Measurements from ENCODE around the gene ARHGEF4. TPM values are rescaled to one million over a fixed set of nuclear protein-coding genes. Genes with fewer than 3 reads are reported as not detected.

ARHGEF4 gene
- total and polyA plus RNA-seq, 10 of the 15 experiments (the other 5 are each of a cell fraction or from before 2014, with no cell fraction given): 0.02 to 0.24 (median 0.16) TPM; not detected in 6

GRCh38 chr2:131058214-131058843 lies 221.6 kb downstream of the ARHGEF4 start (continued):
- TF ChIP-seq, protein P1, sequence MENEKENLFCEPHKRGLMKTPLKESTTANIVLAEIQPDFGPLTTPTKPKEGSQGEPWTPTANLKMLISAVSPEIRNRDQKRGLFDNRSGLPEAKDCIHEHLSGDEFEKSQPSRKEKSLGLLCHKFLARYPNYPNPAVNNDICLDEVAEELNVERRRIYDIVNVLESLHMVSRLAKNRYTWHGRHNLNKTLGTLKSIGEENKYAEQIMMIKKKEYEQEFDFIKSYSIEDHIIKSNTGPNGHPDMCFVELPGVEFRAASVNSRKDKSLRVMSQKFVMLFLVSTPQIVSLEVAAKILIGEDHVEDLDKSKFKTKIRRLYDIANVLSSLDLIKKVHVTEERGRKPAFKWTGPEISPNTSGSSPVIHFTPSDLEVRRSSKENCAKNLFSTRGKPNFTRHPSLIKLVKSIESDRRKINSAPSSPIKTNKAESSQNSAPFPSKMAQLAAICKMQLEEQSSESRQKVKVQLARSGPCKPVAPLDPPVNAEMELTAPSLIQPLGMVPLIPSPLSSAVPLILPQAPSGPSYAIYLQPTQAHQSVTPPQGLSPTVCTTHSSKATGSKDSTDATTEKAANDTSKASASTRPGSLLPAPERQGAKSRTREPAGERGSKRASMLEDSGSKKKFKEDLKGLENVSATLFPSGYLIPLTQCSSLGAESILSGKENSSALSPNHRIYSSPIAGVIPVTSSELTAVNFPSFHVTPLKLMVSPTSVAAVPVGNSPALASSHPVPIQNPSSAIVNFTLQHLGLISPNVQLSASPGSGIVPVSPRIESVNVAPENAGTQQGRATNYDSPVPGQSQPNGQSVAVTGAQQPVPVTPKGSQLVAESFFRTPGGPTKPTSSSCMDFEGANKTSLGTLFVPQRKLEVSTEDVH (IDR thresholded peaks at IDR 0.05; ENCODE audit: low read depth, partially characterized antibody): no peak
- TF ChIP-seq GABPA (IDR thresholded peaks at IDR 0.05; ENCODE audit: low read depth): no peak

GRCh38 chr2:131058920-131059319 lies 222.2 kb downstream of the ARHGEF4 start:
- ChIA-PET POLR2A (no interaction called here), SMC1A (ENCODE audit: uncharacterized antibody, unreplicated experiment) (no interaction called here), RAD21 (ENCODE audit: unreplicated experiment) (no interaction called here), CTCF (interaction anchor here (1.1 kb wide), 1 partner anchor 11 kb away, joined by 4 read pairs; no protein-coding TSS in a partner anchor)
- Histone ChIP-seq H3K4me3 (no peak overlapping the region), H4K20me1 (ENCODE audit: control insufficient read depth, insufficient read depth) (peaks cover 9% of the 10 kb centered on the region; the same call in 1 of the 2 replicates), H3K27me3 (replicated peaks in 1 of 2; ENCODE audit: control insufficient read depth in 2 of 2, insufficient read depth in 2 of 2, low read length in 1 of 2) (no peaks in the 10 kb centered on the region), H3K9me3 (replicated peaks; ENCODE audit: control insufficient read depth, insufficient read depth, low read length) (no peaks in the 10 kb centered on the region), H3K9ac (ENCODE audit: control insufficient read depth, insufficient read depth, low read length) (no peak overlapping the region), H3K4me1 (ENCODE audit: control insufficient read depth, insufficient read depth, low read length) (no peaks in the 10 kb centered on the region), H3K4me2 (ENCODE audit: control insufficient read depth, insufficient read depth) (no peak overlapping the region), H3K36me3 (ENCODE audit: control insufficient read depth in 2 of 2, insufficient read depth in 2 of 2, low read length in 1 of 2) (peaks cover 19 to 33% of the 10 kb centered on the region in 2 experiments; a peak in 3 of 4 replicates), H3K79me2 (ENCODE audit: control insufficient read depth, insufficient read depth, low read length) (peaks cover 10% of the 10 kb centered on the region), H3K27ac (ENCODE audit: control insufficient read depth, insufficient read depth) (no peak overlapping the region), H2AFZ (ENCODE audit: control insufficient read depth, low read depth, low read length) (no peak overlapping the region)
- DNase-seq (ENCODE audit: low read depth, low spot score) (no peak), ATAC-seq (no peak), FAIRE-seq (no peak)
- in situ Hi-C loops (cut with MboI): no loop called here
- BruUV-seq (replicated peaks): no TSS peak
- 85% methylated on average over 4 of the region's 4 CpGs for WGBS (ENCODE audit: insufficient coverage, insufficient replicate concordance, low lambda C conversion rate, missing lambda C conversion rate)
- intact Hi-C loops (cut with micrococcal nuclease; ENCODE audit: unreplicated experiment): no loop called here
- TF ChIP-seq ZNF274 (IDR thresholded peaks at IDR 0.05; ENCODE audit: insufficient read depth, insufficient read length) (no peak), KDM1A (IDR thresholded peaks at IDR 0.05; ENCODE audit: borderline replicate concordance) (no peak), BCL11A (IDR thresholded peaks at IDR 0.05; ENCODE audit: low read depth, low read length) (no peak), CREB1 (IDR thresholded peaks at IDR 0.05; ENCODE audit: low read depth) (no peak), SMAD5 (IDR thresholded peaks at IDR 0.05; ENCODE audit: low read depth) (no peak), NFXL1 (IDR thresholded peaks at IDR 0.05; ENCODE audit: borderline replicate concordance) (no peak)
